OCI-LY3 (cell line): ENCODE data around the gene DIP2C.

Experiments
- CTCF ChIP-seq: fragments of 200-600, 300-600 bp; sonication (generic); IDR thresholded peaks from 2 replicates; pipeline ENCODE4 v1.5.1; 2014; ENCODE audit warnings: antibody characterized with exemption, low read length, low read depth
- EZH2phosphoT487 ChIP-seq: fragments of 200-600 bp; shearing (Covaris generic); IDR thresholded peaks from 2 replicates; pipeline ENCODE4 v1.6.1; 2018; ENCODE audit warnings: antibody characterized with exemption, mixed run types, low read depth

GRCh38 chr10:522350-522749, 167.1 kb downstream of the DIP2C start:
- TF ChIP-seq CTCF (no peak), EZH2phosphoT487 (no peak)
